Muscle layer of colon (tissue), 2 donors: ENCODE data around the gene NAGK.

Source experiments
- H3K27ac ChIP-seq: one replicate; pipeline ENCODE4 v1.7.0; 2013; ENCODE audit warnings: low read depth, mild to moderate bottlenecking, low read length, moderate library complexity
- H3K27me3 ChIP-seq, 2 donors: one replicate each; pipeline ENCODE4 v1.7.0; 2013; ENCODE audit warnings: low read length in 2 of 2, mild to moderate bottlenecking in 2 of 2; ENCODE audit not compliant: insufficient read depth in 2 of 2, control insufficient read depth in 1 of 2
- H3K36me3 ChIP-seq: one replicate; pipeline ENCODE4 v1.7.0; 2013; ENCODE audit warnings: mild to moderate bottlenecking, low read length; ENCODE audit not compliant: insufficient read depth
- H3K4me1 ChIP-seq: one replicate; pipeline ENCODE4 v1.7.0; 2013; ENCODE audit warnings: mild to moderate bottlenecking, low read length; ENCODE audit not compliant: insufficient read depth
- H3K4me3 ChIP-seq, 2 donors: one replicate each; pipeline ENCODE4 v1.7.0; 2013; ENCODE audit warnings: low read length in 2 of 2, low read depth in 1 of 2, mild to moderate bottlenecking in 1 of 2, moderate library complexity in 1 of 2
- H3K9ac ChIP-seq: one replicate; pipeline ENCODE4 v1.7.0; 2013; ENCODE audit warnings: low read length
- H3K9me3 ChIP-seq: one replicate; pipeline ENCODE4 v1.7.0; 2013; ENCODE audit warnings: mild to moderate bottlenecking, low read length
- donor health status: abdominal sarcoma.
- donor health status: Adenocarcinoma of cecum.

Gene NAGK

GRCh38 chr2:71120195-71120594 lies 51.7 kb downstream of the NAGK start:
- Histone ChIP-seq H3K27me3 (no peaks in the 10 kb centered on the region), H3K9ac (no peak overlapping the region), H3K4me3 (no peak overlapping the region), H3K4me1 (no peaks in the 10 kb centered on the region), H3K9me3 (no peaks in the 10 kb centered on the region), H3K27ac (no peak overlapping the region), H3K36me3 (peaks cover 35% of the 10 kb centered on the region)

GRCh38 chr2:71121479-71121878 lies 53.0 kb downstream of the NAGK start:
- Histone ChIP-seq H3K27ac (no peak overlapping the region), H3K36me3 (peaks cover 32% of the 10 kb centered on the region), H3K4me3 (no peak overlapping the region), H3K27me3 (no peaks in the 10 kb centered on the region), H3K9ac (no peak overlapping the region), H3K4me1 (no peaks in the 10 kb centered on the region), H3K9me3 (no peaks in the 10 kb centered on the region)

GRCh38 chr2:71122387-71123298 lies 54.2 kb downstream of the NAGK start:
- Histone ChIP-seq H3K27ac (no peak overlapping the region), H3K27me3 (no peaks in the 10 kb centered on the region), H3K9ac (no peak overlapping the region)

GRCh38 chr2:71125506-71126294 lies 57.3 kb downstream of the NAGK start:
- no peak overlapping the region for H3K27ac ChIP-seq
- peaks cover 14% of the 10 kb centered on the region for H3K4me1 ChIP-seq
- peaks cover 7% of the 10 kb centered on the region for H3K36me3 ChIP-seq

More at GRCh38 chr2:71122387-71123298, 54.2 kb downstream of the NAGK start:
- no peaks in the 10 kb centered on the region for H3K9me3 ChIP-seq
- no peak overlapping the region for H3K4me3 ChIP-seq
- H3K36me3 ChIP-seq = peaks cover 24% of the 10 kb centered on the region
- H3K4me1 ChIP-seq = no peaks in the 10 kb centered on the region

GRCh38 chr2:71126957-71127356 lies 58.5 kb downstream of the NAGK start:
- Histone ChIP-seq H3K27ac (no peak overlapping the region), H3K36me3 (no peaks in the 10 kb centered on the region), H3K4me1 (peaks cover 23% of the 10 kb centered on the region), H3K4me3 (no peak overlapping the region), H3K9me3 (no peaks in the 10 kb centered on the region), H3K27me3 (no peaks in the 10 kb centered on the region), H3K9ac (no peak overlapping the region)

More at GRCh38 chr2:71125506-71126294, 57.3 kb downstream of the NAGK start:
- Histone ChIP-seq H3K4me3 (no peak overlapping the region), H3K27me3 (no peaks in the 10 kb centered on the region), H3K9ac (no peak overlapping the region), H3K9me3 (no peaks in the 10 kb centered on the region)
